ENCODE measurements around the gene ZSCAN31.
"Not testable (repeated sequence)": the region's sequence is repeated elsewhere in the genome, so short reads cannot be mapped to it uniquely, and the experiment has no call there.

The ZSCAN31 gene

DNA sequence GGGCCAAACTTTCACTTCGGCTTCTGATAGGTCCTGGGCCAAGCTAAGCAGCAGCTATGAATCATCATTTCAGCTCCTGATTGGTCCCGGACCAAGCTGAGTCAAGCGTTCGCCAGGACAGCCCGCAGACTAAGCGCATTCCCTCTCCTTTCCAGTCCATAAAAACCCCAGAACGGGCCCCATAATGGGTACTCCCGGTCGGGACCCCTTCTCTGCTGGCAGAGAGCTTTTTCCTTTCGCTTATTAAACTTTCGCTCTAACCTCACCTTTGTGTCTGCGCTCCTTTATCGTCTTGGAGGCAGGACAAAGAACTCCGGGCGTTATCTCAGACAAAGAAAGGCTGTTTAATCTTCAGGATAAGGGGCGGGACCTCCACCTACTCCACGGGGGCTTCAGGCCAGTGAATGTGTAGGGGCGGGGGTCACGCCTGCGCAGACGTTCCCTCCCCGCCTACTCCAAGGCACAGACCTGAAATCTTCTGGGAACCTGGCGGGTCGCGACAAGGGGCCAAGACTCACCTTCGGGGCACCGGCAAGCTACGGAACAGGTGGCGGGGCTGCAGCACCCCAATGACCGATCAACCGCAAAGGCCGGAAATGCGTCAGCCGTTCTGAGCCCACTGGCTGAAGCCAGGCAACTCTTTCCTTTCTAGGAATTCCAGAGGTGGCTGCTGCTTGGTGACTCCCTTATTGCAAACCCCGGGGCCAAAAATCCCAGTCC, at the start of gene ZSCAN31:
Gene ZSCAN31 (minus strand): TSS at position 585 of the 720 bp plus-strand sequence. CDS start 6,465 bp downstream, outside the sequence.
- Mint-ChIP-seq H3K4me1 (peaks cover 7% of the 10 kb centered on the region), H3K27ac (no peak within 1 kb of the TSS), H3K27me3 (no peaks in the 10 kb centered on the region), H3K4me3 (no peak within 1 kb of the TSS), H3K9me3 (peaks cover 4% of the 10 kb centered on the region), H3K36me3 (peaks cover 2% of the 10 kb centered on the region)

- no peaks in the 10 kb centered on the region for H3K27me3 Mint-ChIP-seq
- H3K4me1 Mint-ChIP-seq = peaks cover 30% of the 10 kb centered on the region
- H3K4me3 Mint-ChIP-seq = no peak overlapping the region
- H3K27ac Mint-ChIP-seq = no peak overlapping the region
- peaks cover 55% of the 10 kb centered on the region for H3K36me3 Mint-ChIP-seq
- H3K9me3 Mint-ChIP-seq = no peaks in the 10 kb centered on the region
These were observed 48.2 kb upstream of the ZSCAN31 start for GRCh38 chr6:28384143-28384533.

GRCh38 chr6:28383235-28384142, 47.5 kb upstream of the ZSCAN31 start:
- Mint-ChIP-seq H3K27me3 (no peaks in the 10 kb centered on the region), H3K4me3 (peak overlapping the region; percentile 73), H3K27ac (peak overlapping the region; percentile 30), H3K4me1 (peaks cover 29% of the 10 kb centered on the region), H3K36me3 (peaks cover 50% of the 10 kb centered on the region), H3K9me3 (no peaks in the 10 kb centered on the region)

GRCh38 chr6:28380381-28380780, 44.4 kb upstream of the ZSCAN31 start:
- Mint-ChIP-seq H3K36me3 (peaks cover 37% of the 10 kb centered on the region), H3K27ac (no peak overlapping the region), H3K4me3 (no peak overlapping the region), H3K4me1 (peaks cover 18% of the 10 kb centered on the region), H3K27me3 (no peaks in the 10 kb centered on the region), H3K9me3 (no peaks in the 10 kb centered on the region)

- H3K4me1 Mint-ChIP-seq = peaks cover 13% of the 10 kb centered on the region
- no peak overlapping the region for H3K4me3 Mint-ChIP-seq
- H3K27ac Mint-ChIP-seq = no peak overlapping the region
- peaks cover 36% of the 10 kb centered on the region for H3K36me3 Mint-ChIP-seq
- no peaks in the 10 kb centered on the region for H3K9me3 Mint-ChIP-seq
- no peaks in the 10 kb centered on the region for H3K27me3 Mint-ChIP-seq
These were observed 42.7 kb upstream of the ZSCAN31 start for GRCh38 chr6:28378644-28379043.

DNA sequence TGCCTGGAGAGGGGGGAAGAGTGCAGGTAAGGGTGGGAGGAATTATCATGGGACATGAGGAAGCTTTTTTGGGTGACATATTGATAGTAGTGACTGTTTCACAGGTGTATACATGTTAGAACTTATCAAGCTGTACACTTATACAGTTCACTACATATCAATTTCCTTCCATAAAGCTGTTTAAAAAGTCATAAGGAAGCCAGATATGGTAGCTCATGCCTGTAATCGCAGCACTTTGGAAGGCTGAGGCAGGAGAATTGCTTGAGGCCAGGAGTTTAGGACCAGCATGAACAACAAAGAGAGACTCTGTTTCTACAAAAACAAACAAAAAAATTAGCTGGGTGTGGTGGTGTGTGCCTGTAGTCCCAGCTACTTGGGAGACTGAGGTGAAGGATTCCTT, 41.9 kb upstream of the ZSCAN31 start:
- H3K4me1 Mint-ChIP-seq = peaks cover 6% of the 10 kb centered on the region
- H3K27me3 Mint-ChIP-seq = no peaks in the 10 kb centered on the region
- H3K9me3 Mint-ChIP-seq = no peaks in the 10 kb centered on the region
- H3K36me3 Mint-ChIP-seq = peaks cover 33% of the 10 kb centered on the region
- H3K4me3 Mint-ChIP-seq = no peak overlapping the region
- no peak overlapping the region for H3K27ac Mint-ChIP-seq

DNA sequence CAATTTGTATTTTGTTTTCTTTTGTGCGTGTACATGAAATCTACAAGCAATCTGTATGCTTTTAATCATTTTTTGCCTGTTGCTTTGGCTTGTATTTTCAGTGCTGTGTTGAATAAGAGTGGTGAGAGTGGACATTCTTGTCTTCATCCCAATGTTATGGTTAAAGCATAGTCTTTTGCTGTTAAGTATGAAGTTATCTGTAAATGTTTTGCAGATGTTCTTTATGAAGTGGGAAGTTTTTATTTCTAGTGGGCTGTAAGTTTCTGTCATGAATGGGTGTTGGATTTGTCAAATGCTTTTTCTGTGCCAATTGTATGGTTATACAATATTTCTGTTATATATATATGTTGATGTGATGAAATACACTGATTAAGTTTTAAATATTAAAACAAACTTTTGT, 38.0 kb upstream of the ZSCAN31 start:
- Mint-ChIP-seq H3K4me3 (no peak overlapping the region), H3K27me3 (no peaks in the 10 kb centered on the region), H3K9me3 (no peaks in the 10 kb centered on the region), H3K27ac (no peak overlapping the region), H3K36me3 (peaks cover 7% of the 10 kb centered on the region), H3K4me1 (no peaks in the 10 kb centered on the region)

DNA sequence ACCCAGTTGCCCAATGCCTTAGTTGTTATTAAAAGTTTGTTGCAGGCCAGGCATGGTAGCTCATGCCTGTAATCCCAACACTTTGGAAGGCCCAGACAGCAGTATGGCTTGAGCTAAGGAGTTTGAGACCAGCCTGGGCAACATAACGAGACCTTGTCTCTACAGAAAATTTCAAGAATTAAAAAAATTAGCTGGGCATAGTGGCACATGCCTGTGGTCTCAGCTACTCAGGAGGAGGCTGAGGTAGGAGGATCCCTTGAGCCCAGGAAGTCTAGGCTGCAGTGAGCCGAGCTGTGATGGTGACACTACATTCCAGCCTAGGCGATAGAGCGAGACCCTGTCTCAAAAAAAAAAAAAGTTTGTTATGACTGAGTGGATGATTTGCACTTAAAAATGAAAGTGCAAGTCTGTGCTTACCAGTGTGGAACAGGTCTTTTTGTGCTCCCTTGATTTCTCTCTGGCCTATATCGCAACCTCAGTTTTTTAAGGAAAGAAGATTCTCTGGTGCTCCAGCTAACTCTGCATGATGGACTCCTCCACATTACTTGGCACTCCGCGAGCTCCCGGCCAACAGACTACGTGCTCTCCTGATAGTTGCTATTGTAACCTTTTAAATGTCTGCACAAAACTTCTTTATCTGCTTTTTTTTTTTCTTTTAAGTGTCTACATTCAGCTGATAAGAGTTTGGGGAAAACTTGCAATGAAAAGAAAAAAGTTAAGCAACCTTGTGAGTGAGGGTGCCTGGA, 35.9 kb upstream of the ZSCAN31 start:
- H3K36me3 Mint-ChIP-seq = peaks cover 9% of the 10 kb centered on the region
- no peaks in the 10 kb centered on the region for H3K4me1 Mint-ChIP-seq
- no peak overlapping the region for H3K27ac Mint-ChIP-seq
- no peak overlapping the region for H3K4me3 Mint-ChIP-seq
- no peaks in the 10 kb centered on the region for H3K9me3 Mint-ChIP-seq
- H3K27me3 Mint-ChIP-seq = no peaks in the 10 kb centered on the region

DNA sequence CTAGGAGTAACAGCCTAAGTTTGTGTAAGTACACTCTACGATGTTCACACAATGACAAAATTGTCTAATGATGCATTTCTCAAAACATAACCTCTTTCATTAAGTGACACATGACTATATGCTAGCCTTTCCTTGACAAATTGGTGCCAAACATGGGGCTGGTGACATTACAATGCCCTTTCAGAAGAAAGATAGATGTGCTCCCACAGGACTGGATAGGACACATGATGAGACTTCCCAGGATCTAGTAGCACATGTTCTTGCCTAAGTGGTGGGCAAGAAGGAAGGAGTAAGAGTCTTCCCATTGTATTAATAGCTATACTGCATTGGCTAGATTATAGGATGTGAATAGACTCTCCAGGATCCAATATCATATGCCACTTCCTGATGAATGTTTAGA, 35.3 kb upstream of the ZSCAN31 start:
- Mint-ChIP-seq H3K27me3 (no peaks in the 10 kb centered on the region), H3K4me3 (no peak overlapping the region), H3K9me3 (no peaks in the 10 kb centered on the region), H3K4me1 (no peaks in the 10 kb centered on the region), H3K27ac (no peak overlapping the region), H3K36me3 (peaks cover 13% of the 10 kb centered on the region)

GRCh38 chr6:28370440-28370839, 34.5 kb upstream of the ZSCAN31 start:
- no peaks in the 10 kb centered on the region for H3K27me3 Mint-ChIP-seq
- H3K4me1 Mint-ChIP-seq = no peaks in the 10 kb centered on the region
- no peak overlapping the region for H3K4me3 Mint-ChIP-seq
- no peaks in the 10 kb centered on the region for H3K9me3 Mint-ChIP-seq
- peaks cover 12% of the 10 kb centered on the region for H3K36me3 Mint-ChIP-seq
- no peak overlapping the region for H3K27ac Mint-ChIP-seq

DNA sequence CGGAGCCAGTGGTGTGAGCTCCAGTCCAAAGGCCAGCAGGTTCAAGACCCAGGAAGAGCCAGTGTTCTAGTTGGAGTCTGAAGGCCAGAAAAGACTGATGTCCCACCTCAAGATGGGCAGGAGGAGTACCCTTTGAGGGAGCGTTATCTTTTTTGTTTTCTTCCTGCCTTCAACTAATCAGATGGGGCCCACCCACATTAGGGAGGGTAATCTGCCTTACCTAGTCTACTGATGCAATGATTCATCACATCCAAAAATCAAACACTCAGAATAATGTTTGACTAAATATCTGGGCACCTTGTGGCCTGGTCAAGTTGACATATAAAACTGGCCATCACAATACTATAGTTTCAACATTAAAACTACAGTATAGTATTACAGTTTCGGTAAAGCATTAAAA, 33.5 kb upstream of the ZSCAN31 start:
- no peak overlapping the region for H3K27ac Mint-ChIP-seq

DNA sequence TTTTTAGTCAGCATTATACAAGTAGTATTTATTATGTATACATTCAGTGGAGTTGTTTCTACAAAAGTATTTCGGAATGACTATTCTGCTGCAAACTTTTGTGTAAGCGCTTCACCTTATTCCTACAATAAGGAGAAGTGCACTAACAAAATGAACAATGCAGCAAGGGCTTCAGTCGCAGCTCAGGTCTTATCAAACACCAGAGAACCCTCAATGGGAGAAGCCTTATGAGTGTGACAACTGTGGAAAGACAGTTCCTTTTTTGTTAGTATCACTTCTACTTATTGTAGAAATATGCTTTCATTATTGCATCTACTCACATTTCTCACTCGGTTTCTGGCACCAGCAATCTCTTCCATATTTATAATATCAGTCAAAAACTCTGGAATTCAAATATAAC, 32.6 kb upstream of the ZSCAN31 start:
- H3K4me1 Mint-ChIP-seq = no peaks in the 10 kb centered on the region
- H3K36me3 Mint-ChIP-seq = peaks cover 12% of the 10 kb centered on the region
- no peaks in the 10 kb centered on the region for H3K27me3 Mint-ChIP-seq
- no peak overlapping the region for H3K27ac Mint-ChIP-seq
- H3K4me3 Mint-ChIP-seq = no peak overlapping the region
- H3K9me3 Mint-ChIP-seq = no peaks in the 10 kb centered on the region

More for the DNA sequence above, 33.5 kb upstream of the ZSCAN31 start:
- Mint-ChIP-seq H3K36me3 (peaks cover 11% of the 10 kb centered on the region), H3K27me3 (no peaks in the 10 kb centered on the region), H3K4me1 (no peaks in the 10 kb centered on the region), H3K4me3 (no peak overlapping the region), H3K9me3 (no peaks in the 10 kb centered on the region)

GRCh38 chr6:28365590-28365989, 29.6 kb upstream of the ZSCAN31 start:
- Mint-ChIP-seq H3K36me3 (peaks cover 18% of the 10 kb centered on the region), H3K27ac (peak overlapping the region; percentile 4)
- not testable (repeated sequence) for H3K4me3 Mint-ChIP-seq, H3K9me3 Mint-ChIP-seq, H3K27me3 Mint-ChIP-seq, H3K4me1 Mint-ChIP-seq

DNA sequence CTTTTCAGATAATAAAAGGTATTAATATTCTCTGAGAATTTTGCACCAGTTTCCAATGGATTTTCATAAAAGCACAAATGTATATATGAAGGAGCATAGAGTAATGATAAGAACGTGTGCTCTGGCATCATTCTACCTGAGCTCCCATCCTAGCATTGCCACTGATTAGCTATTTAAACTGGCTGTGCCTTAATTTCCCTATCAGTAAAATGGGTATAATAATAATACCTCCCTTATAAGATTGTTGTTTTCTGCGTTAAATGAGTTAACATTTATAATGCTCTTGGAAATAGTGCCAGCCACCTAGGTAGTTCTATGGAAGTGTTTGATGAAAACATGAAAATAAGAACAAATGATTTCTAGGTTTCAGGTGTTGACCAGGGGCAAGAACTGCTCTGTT, 25.0 kb upstream of the ZSCAN31 start:
- no peak overlapping the region for H3K27ac Mint-ChIP-seq
- H3K4me3 Mint-ChIP-seq = no peak overlapping the region
- peaks cover 13% of the 10 kb centered on the region for H3K36me3 Mint-ChIP-seq
- H3K27me3 Mint-ChIP-seq = no peaks in the 10 kb centered on the region
- peaks cover 4% of the 10 kb centered on the region for H3K4me1 Mint-ChIP-seq
- no peaks in the 10 kb centered on the region for H3K9me3 Mint-ChIP-seq

- not testable (repeated sequence) for H3K9me3 Mint-ChIP-seq, H3K4me3 Mint-ChIP-seq, H3K36me3 Mint-ChIP-seq, H3K27me3 Mint-ChIP-seq, H3K27ac Mint-ChIP-seq
- peaks cover 11% of the 10 kb centered on the region for H3K4me1 Mint-ChIP-seq
These were observed 23.6 kb upstream of the ZSCAN31 start for GRCh38 chr6:28359562-28359961.

GRCh38 chr6:28357036-28357435, 21.1 kb upstream of the ZSCAN31 start:
- H3K27me3 Mint-ChIP-seq = no peaks in the 10 kb centered on the region
- H3K4me3 Mint-ChIP-seq = no peak overlapping the region
- peaks cover 26% of the 10 kb centered on the region for H3K4me1 Mint-ChIP-seq
- peaks cover 2% of the 10 kb centered on the region for H3K36me3 Mint-ChIP-seq
- no peak overlapping the region for H3K27ac Mint-ChIP-seq
- no peaks in the 10 kb centered on the region for H3K9me3 Mint-ChIP-seq

Data from activated naive CD4-positive, alpha-beta T cell treated with anti-CD3 and anti-CD28 coated beads, Interleukin-2, amount 50 U/mL, for 24 hours (primary cell).